GM21619 (cell line): ENCODE results near the gene RALB.
"Not testable (repeated sequence)": the region's sequence is repeated elsewhere in the genome, so short reads cannot be mapped to it uniquely, and the experiment has no call there.

Experiments
- ATAC-seq: cut with Tn5 transposase; IDR thresholded peaks from one replicate; pipeline ENCODE4 v1.9.1; 2021; ENCODE audit not compliant: unreplicated experiment

The RALB gene

DNA sequence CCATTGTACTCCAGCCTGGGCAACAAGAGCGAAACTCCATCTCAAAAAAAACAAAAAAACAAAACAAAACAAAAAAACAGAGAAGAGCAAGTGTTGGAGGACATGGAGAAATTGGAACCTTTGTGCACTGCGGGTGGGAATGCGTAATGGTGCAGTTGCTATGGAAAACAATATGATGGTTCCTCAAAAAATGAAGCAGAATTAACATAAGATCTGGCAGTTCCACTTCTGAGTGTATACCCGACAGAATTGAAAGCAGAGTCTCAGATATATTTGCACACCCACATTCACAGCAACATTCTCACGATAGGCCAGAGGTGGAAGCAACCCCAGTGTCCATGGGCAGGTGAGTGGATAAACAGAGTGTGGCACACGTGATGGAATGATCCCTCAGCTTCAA lies 11.0 kb upstream of the RALB start:
- ATAC-seq: no peak

DNA sequence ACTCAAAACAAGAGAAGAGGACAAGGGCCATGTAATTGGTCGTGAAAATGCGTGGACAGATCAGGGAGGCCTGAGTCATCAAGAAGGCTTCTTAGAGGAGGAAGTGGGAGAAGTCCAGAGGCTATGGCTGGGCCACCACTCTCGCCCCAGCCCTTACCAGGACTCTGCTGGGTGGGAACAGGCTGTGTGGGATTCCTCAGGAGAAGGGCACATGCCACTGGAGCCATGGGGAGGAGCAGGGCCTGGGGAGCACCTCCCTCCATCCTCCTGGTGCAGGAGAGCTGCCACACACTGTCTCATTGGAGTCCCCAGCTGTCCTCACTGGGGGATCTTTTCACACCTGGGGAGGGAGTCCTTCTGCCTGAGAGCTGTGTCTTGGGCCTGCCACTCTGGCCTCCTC lies 9.4 kb upstream of the RALB start:
- ATAC-seq: no peak

DNA sequence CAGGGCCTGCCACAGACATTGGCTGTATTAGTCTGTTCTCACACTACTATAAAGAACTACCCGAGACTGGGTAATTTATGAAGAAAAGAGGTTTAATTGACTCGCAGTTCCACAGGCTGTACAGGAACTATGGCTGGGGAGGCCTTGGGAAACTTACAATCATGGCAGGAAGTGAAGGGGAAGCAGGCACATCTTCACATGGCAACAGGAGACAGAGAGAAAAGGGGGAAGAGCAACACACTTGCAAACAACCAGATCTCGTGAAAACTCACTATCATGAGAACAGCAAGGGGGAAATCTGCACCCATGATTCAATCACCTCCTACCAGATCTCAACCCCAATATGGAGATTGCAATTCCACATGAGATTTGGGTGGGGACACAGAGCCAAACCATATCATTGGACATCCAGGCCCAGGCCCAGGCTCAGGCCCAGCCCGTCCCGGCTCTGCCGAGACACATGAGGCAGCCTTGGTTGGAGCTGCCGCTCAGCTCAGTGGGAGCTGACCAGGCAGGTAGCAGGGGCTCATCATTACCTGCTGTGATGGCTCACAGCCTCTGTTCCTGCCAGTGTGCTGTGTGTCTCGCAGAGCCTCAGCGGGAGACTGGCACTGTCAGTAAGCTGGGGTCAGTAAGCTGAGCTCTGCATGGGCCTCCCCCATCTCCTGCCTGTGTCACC lies 8.6 kb upstream of the RALB start:
- ATAC-seq: no peak

DNA sequence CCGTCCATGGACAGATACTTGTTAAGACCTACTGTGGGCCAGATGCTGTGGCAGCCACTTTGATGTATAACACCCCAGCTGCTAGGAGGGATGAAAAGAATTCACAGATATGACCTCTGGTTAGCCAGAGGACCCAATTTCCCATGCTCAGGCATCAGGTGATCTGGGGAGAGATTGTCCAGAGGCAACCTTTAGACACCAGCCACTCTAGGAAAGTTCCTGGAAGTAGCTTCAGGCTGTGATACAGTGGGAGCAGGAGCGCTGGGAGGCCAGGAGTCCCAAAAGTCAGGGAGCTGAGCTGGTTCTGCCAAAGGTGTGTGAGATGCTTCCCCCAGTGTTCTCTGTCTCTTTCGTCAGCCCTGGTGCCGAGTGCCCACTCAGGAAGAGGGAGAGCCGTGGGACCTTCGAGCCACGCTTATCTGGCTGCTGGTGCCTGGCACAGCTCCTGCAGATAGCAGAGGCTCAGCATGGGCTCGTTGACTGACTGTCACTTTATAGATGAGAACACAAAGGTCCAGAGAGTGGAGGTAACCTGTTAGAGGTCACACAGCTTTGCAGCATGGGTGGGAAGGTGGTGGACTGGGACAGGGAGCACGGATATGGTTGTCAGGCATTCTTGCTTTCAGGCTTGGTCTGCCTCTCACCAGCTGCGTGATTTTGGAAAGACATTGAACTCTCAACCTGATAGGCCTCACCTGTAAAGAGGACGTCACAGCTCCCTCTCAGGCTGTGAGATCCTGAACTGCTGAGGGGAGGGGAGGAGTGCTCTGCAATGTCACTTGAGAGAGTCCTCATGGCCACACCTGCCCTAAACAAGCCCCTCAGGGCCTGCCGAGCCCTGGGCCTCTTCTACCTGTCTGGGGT lies 7.8 kb upstream of the RALB start:
- no peak for ATAC-seq

DNA sequence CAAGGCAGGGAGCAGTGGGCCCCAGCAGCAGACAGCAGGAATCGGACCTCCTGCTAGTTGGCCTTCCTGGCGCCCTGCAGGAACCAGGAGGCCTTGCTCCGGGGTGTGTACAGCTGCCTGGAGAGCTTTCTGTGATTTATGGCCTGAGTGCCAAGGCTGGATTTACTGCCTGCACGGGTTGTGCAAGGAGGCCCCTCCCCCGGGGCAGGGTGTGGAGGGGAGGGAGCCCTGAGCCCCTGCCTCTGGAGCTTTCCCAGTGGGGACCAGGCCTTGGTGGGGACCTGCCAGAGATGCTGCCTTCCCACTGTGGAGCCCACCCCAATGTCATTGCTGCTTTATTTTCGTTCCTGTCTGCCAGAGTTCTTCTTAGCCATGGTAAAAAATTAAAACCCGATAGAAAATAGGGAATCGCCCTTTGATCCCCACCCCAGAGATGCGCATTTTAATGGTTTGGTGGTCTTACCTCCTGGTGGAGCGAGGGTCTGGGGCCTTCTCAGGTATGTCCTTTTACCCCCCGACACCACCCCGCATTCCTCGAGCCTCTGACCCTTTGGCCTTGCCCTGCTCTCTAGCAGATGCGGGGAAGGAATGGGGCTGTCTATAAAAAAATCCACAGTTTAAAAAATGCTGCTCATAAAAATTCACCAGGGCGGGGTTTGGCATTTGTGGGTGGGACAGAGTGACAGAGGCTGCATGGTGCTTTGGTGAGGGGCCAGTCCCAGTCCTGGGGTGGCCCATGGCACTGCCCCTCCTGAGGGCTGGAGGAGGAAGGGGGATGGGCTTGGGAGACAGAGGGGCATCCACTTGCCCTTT lies 6.9 kb upstream of the RALB start:
- ATAC-seq: no peak

DNA sequence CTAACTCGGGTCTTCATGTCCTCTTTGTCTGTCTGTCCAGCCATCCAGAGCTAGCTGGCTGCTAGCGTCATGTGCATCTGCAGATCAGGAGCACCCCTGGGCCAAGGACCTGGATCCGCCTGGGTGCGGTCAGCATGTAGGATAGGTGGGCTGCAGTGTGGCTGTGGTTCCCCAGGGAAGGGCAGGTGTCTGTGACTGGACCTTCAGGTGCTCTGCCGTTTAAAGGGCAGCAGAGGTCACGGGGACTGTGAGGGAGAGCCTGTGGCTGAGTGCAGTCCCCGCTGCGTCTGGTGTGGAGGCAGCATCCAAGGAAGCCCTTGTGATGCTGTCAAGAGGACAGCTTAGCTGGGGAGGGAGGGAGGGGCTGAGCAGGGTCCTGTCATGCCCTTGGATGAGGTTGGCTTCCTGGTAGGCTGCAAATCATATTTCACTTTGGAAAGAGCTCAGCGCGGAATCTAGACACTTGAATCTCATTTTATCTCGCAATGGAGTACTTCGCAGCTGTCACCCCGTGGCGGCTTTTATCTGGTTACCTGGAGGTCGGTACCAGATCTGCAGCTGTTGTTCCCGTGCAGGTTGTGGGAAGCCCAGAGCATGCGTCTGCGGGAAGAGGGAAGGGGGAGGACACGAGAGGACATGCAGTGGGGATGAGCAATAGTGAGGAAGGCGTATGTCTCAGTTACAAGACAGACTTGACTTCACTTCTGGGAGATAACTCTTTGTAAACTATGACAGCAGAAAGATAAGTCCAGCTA lies 5.9 kb upstream of the RALB start:
- ATAC-seq: no peak

DNA sequence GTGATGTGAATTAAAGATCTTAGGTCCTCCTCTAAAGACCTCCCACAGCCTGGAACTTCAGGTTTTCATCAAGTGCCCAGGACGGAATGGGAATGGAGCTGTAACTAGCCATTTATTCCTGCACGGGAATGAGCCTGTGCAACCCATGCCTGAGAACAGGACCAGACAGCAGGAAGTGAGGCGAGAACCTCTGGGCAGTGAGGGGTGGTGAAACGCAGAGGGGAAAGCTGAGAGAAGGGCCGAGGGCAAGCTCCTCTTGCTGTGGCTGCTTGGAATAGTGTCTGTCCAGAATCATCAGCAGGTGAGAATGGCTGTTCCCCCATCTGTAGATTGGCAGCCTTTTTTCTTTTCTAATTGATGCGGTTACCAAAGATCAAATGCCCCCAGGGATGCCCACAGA lies 4.8 kb upstream of the RALB start:
- ATAC-seq: no peak

DNA sequence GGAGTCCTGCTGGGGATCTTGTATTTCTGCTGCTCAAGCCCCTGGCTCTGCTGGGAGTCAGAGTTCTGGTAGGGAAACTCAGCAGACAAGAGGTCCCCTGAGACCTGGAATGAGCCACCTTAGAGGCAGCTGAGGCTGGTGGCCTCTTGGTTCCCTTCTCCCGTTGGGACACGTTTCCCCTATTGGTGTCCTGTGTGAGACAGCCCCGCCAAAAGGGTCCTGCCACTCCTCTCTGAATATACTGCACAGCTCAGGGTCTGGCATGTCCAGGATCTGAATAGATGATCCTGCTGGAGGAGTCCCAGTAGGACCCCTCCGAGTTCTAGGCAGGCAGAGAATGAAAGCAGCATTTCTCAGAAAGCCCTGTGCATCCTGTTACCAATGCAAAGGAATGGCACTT lies 2.0 kb upstream of the RALB start:
- no peak for ATAC-seq

DNA sequence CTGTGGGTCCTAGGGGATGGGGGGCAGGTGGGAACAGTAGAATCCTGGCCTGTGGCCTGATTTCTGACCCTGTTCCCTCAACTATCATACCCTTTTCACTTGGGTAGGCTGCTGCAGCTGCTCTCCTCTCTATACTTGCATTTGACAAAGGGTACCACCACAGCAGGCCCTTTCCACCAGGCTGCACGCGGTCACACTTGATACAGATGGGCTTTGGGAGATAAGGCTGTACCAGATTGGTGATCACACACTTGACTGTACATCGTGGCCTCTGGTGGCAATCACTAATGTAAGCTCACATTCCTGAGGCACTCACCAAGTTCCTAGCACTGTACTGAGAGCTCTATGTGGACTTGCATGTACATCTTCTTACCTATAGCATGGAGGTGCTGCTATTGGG lies 1.6 kb upstream of the RALB start:
- no peak for ATAC-seq

DNA sequence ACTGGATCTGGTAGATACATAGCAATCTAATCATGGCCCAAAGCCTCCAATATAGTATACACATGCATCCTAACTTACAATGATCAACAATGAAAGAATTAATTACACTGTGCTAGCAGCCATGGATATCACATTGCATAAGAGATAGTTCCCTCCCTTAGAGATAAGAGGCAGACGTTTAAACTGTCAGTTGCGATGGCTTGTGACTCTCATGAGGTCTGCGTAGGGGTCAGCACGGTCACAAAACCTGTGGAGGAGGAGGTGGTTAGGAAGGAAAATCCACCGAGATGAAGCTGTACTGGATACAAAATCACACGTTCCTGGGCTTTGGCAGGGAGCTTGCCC lies 800 bp upstream of the RALB start:
- ATAC-seq: no peak

DNA sequence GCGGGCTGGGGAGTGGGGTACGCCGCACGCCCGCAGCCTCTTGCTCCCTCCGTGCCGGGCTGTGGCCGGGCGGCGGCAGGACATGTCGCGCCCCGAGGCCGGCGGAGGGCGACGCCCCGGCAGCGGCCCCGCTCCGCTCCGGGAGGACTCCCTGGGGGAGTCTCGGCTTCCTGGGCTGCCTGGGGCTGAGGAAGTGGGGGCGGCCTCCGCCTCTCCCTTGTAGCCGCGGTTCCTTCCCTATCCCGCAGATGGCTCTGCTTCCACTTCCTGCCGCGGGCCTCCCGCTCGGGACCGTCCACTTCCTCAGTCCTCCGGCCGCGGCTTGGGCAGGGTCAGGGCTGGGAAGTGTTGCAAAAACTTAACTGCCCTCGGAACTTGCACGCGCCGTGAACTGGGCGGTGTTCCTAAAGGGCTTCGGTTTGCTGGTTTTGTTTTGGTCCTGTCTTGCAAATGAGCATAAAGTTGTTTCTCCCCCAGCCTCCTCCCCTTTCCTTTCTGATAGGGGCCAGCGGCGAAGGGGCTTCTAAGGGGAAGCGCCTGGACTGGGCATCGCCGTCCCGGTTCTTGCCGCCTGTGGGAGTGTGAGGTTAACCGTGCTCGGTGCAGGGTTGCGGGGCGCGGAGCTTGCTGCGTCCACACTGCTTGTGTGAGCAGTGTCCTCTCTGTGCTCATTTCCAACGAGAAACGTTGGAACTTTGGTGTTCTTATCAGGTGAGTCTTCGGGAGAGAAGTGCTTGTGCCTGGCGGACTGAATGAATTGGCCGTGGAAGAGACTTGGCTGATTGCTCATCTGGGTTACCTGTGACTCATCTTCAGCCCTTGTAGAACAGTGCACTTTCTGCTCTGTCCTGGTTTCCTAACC lies 600 bp downstream of the RALB start:
- ATAC-seq: peak; percentile 37

DNA sequence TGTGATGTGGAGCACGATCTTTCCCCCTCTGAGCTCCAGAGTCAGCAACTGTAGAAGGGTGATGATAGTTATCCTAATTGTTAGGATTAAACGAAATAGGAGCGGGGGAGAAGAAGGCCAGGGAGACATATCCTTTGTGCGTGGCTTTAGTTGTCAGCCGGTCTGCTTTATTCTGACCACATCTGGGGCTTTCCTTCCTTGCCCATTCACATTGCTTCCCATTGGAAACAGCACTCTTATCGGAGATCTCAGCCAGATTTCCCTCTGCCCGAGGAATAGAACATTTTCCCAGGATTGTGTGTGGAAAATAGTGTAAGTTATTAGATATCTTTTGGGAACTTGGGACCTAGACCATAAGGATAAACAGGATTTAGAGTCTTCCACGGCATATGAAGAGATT lies 1.5 kb downstream of the RALB start:
- ATAC-seq: no peak

DNA sequence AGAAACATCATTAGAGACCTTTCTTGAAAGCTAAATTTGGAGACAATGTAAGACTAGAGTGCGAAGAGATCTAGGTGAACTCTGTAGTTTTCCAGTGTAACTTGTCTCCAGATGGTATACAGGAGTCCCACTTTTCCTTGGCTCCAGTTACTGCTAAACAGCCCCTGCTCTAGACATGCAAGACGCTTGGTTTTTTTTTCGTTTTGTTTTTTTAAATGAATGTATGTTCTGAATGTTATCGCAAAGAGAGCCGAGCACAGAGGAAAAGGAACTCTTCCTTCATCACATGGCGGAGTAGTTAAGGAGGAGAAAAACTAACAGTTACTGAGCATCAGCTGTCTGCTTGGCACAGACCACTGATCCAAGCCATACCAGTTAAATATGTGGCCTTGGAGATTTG lies 2.4 kb downstream of the RALB start:
- ATAC-seq: no peak

DNA sequence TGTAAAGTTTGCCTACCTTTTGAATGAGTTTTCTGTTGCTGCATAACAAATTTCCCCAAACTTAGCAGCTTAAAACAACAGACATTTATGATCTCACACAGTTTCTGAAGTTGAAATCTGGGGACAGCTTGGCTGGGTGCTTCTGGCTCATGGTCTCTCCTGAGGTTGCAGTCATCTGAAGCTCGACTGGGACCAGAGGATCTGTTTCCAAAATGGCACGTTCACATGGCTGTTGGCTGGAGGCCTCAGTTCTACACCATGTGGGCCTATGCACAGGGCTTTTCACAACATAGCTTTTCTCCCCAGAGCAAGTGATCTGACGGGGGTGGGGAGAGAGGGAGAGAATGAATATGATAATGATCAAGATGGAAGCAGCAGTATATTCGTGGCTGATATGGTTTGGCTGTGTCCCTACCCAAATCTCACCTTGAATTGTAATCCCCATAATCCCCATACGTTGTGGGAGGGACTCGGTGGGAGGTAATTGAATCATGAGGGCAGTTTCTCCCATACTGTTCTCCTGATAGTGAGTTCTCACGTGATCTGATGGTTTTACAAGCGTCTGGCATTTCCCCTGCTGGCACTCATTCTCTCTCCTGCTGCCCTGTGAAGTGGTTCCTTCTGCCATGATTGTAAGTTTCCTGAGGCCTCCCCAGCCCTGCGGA lies 3.5 kb downstream of the RALB start:
- ATAC-seq: no peak

DNA sequence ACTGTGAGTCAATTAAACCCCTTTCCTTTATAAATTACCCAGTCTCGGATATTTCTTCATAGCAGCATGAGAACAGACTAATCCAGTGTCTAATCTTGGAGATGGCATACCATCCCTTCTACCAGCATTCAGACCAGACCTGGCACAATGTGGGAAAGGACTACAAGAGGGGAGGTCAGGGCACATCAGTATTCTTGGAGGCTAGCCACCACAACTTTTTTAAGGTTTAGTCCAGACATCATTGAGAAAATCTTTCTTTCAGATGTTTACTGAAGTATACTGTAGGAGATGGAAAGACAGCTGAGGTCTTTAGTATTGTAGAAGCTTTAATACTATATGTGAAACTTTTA lies 4.0 kb downstream of the RALB start:
- no peak for ATAC-seq

DNA sequence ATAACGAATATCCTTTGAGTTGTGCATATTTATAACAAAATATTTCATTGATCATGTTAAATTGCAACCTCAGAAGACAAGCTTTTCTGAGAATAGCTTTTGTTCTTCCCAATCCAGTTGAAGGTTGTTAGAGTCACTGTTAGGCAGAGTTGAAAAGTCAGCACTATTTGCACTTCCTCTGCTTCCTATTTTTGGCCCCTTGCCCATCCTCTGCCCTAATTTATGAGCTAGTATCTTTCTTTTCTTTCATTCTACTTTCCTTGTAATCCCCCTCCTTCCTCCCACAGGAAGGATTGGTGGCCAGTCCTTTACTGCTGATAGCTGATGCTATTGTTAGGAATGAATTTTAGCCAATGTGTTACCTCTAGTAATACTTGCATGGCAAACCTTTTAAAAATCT lies 4.9 kb downstream of the RALB start:
- ATAC-seq: no peak

DNA sequence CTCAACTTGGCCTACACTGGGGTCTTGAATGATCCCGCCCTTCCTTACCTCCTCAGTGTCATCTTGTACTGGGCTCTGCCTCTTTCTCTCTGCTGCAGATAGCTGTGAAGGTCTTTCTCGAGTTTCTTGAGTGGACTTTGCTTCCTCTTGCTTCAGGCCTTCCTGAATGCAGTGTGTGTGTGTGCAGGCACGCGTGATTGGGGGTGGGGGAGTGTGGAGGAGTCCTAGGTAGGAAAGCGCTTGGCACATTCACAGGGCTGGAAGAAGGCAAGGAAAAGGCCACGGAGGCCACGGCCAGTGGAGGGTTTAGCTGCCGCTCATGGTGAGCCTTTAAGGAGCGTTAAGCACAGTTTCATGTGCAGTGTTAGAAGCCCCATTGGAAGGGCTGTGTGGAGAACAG lies 5.5 kb downstream of the RALB start:
- ATAC-seq: no peak

DNA sequence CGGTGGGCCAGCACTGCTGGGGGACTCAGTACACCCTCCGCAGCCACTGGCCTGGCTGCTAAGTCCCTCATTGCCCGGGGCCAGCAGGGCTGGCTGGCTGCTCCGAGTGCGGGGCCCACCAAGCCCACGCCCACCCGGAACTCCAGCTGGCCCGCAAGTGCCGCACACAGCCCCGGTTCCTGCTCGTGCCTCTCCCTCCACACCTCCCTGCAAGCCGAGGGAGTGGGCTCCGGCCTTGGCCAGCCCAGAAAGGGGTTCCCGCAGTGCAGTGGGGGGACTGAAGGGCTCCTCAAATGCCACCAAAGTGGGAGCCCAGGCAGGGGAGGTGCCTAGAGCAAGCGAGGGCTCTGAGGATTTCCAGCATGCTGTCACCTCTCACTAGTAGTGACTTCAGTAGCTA lies 7.3 kb downstream of the RALB start:
- ATAC-seq: not testable (repeated sequence)

DNA sequence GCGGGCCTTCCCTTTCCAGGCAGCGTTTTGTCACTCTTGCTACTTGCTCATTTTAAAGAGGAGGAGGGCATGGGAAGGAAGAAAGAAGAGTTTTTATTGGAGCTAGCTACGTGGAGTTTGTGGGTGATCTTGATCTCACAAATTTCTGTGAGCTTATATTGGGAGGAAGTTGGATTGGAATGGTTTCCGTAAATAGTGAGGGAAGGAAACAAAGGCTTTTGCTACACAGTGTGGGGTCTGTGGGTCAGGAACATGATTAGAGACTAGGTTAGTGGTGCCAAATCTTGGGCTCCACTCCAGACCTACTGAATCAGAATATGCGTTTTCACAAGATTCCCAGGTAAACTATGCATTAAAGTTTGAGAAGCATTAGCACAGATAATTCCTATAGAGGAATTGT lies 8.1 kb downstream of the RALB start:
- ATAC-seq: no peak
